GM19468 (cell line): ENCODE measurements around the gene DLL1.

Experiments used
- ATAC-seq: cut with Tn5 transposase; IDR thresholded peaks from one replicate; pipeline ENCODE4 v1.9.1; 2021; ENCODE audit warnings: mild to moderate bottlenecking, moderate library complexity, moderate number of reproducible peaks; ENCODE audit not compliant: unreplicated experiment; ENCODE audit errors: extremely low read depth

The DLL1 gene

DNA sequence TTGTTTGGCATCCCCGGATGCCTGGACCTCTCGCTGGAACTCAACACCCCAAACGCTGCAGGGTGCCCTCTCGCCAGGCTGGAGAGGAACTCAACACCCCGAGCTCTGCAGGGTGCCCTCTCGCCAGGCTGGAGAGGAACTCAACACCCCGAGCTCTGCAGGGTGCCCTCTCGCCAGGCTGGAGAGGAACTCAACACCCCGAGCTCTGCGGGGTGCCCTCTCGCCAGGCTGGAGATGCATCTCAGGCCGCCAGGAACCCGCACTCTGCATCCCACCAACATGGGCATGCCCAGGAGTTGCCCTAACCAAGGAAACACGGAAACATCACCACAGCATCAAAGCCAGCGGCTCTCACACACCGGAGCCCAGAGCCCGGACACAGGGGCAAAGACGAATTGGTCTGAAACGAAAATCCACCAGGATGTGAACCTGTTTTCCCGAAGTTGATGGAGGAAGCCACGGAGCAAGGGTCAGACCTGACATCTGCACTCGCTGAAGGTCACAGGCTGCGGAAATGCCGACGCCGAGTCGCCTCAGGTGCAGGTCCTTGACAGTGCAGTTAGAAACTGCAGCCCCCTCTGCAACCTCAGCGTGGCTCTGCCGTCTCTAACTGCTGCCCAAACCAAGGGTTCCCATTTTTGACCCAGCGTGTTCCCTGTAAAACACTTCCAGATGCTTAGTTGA lies 37.5 kb downstream of the DLL1 start:
- ATAC-seq: no peak

GRCh38 chr6:170251776-170252571 lies 38.9 kb downstream of the DLL1 start:
- no peak for ATAC-seq

- no peak for ATAC-seq
These were observed 39.7 kb downstream of the DLL1 start for GRCh38 chr6:170250981-170251775.

- no peak for ATAC-seq
These were observed 40.4 kb downstream of the DLL1 start for GRCh38 chr6:170250455-170250854.

- no peak for ATAC-seq
These were observed 41.1 kb downstream of the DLL1 start for GRCh38 chr6:170249817-170250216.

GRCh38 chr6:170248861-170249600 lies 41.8 kb downstream of the DLL1 start:
- ATAC-seq: no peak

GRCh38 chr6:170248111-170248805 lies 42.6 kb downstream of the DLL1 start:
- ATAC-seq: no peak

DNA sequence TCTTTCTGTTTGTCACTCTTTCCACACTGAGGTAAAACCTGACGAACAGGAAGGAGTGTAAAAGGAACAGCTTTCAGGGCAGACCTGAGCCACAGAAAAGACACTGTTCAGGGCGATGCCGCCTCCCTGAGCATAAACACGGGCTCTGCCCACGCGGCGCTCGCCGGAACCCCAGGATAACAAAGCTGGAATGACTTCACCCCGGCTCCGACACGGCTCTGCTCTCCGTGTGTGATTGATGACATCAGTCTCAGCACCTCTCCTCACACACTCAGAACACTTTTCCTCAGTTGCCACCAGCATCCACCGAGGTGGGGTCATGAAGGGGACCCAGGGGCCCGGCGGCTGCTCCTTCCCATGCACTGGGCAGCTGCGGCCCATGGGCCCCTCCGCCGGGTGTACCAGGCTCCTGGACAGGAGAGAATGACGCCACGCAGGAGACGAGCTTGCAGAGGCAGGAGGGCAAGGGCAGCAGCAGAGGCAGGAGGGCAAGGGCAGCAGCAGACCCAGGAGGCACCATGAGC lies 43.6 kb downstream of the DLL1 start:
- ATAC-seq: no peak

GRCh38 chr6:170245475-170245992 lies 45.3 kb downstream of the DLL1 start:
- no peak for ATAC-seq

DNA sequence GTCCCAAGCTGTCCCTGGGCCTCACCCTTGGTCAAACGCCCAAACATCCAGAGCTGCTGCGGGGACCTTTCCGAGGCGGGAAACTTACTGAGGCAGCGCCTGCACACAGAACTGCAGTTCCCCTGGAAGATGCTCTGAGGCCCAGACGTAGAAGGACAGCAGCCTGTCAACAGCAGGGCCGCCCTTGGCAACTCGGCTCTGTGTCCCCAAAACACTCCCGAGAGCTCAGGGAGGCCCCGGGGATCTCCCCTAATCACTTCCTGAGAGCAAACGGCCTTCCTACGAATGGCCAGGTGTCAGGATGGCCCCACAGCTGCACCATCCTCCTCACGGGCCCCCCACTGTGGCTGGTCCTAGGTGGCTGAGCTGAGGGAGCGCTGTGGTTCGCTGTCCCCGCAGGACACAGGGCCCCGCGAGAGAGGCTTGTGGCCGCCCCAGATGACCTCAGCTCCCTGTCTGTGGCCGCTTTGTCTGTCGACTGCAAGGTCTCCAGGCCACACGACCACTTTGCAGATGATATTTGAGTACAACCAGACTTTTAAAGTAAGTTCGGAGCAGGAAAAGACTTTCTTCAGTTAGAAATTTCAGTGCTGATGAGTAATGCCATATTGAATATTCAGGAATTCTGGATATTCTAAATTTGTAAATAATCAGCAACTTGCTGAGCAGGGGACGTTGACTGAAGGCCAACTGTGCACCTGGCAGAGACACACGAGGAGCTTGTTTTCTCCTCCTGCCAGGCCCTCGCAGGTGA lies 46.0 kb downstream of the DLL1 start:
- no peak for ATAC-seq

GRCh38 chr6:170243791-170244291 lies 47.0 kb downstream of the DLL1 start:
- no peak for ATAC-seq

DNA sequence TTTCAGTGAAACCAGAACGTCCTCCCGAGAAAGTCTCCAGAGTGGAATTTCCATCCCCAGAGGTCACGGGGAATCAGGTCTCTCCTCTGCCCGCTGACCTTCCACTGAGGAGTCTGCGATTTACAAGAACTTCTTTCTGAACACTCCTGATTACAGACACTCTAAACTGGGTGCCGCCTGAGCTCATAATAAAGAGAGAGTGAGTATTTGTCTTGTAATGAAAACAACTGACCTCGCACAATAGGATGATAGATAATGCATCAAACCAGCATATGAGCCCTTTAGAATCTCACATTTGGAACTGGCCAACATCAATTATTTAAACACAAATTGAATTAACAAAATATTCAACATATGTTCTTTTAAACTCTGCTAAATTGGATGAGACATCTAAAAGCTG lies 47.5 kb downstream of the DLL1 start:
- ATAC-seq: no peak

GRCh38 chr6:170238741-170239565 lies 51.9 kb downstream of the DLL1 start:
- ATAC-seq: no peak

DNA sequence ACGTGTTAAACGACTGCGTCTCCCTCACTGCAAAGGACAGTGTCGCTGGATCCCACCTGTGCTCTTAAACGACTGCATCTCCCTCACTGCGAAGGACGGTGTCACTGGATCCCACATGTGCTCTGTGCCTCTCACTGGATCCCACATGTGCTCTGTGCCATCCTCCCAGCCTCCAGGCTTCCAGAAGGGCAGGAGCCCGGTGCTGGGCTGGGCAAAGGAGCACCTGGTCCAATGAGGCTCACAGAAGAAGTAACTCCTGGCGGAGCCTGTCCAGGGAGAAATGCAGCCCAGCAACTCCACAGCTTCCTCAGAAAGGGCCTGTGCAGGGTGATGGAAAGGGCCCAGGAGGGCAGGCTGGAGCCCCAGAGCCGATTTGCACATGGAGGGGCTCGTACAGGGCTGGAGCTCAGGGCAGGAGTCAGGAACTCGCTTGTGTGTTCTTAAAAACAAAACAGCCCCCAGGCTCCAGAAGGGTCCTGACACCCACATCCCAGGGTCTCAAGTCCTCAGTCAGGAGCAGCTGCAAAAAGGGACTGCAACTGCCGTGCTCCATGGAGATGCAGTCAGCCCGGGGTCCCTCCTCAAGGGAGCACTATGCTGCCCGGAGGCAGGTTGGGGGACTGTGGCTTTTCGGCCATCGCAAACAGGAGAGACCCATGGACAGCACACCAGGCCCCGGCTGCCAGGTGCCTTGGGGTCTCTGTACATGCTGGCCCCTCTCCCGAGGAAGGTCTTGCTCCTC lies 52.7 kb downstream of the DLL1 start:
- ATAC-seq: no peak

DNA sequence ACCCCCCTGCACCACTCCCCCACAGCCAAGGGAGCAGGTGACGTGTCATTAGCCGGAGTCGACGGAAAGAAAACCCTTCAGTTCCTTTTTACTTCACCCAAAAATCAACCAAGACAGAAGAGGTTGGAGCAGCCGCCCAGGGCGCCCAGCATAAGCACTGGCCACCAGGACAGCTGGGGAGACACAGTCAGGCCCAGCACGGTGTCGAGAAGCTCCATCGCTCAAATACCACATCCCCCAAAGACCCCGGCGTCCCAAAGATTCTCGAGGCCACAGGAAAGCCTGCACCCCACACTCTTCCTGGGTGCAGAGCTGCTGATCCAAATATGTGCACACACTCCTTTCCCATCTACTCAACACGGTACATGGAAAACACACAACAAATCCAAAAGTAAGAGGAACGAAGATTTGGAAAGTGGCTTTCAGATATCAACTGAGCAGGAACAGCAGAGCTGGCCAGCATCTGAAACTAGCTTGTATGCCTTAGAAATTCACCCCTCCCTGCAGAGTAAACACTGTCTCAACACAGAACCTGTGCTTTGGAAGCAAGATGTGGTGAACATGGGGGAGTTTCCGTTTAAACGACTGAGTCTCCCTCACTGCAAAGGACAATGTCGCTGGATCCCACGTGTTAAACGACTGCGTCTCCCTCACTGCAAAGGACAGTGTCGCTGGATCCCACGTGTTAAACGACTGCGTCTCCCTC lies 54.6 kb downstream of the DLL1 start:
- ATAC-seq: no peak

GRCh38 chr6:170235391-170236125 lies 55.3 kb downstream of the DLL1 start:
- ATAC-seq: no peak
